Measurements from ENCODE around the gene MECP2.

Gene MECP2

DNA sequence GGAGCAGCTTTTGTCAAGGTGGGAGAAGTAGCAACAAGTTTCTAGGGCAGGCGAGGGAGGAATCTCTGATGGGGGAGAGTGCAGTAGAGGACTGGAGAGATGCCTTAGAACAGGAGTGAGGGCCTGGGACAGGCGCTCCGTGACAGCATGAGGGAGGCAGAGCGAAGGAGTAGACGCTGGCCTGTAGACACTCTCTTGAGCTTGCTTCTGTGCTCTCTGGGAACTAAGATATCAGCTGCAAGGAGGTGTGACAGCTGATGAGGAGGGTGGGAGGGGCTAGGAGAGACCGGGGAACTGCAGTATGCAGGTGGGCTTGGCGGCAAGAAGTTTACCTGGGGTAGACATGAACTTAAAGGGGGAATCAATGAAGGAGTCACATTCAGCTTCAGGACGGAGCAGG is 35.7 kb downstream of the MECP2 start:
- no peak overlapping the region for H3K4me3 ChIP-seq (ENCODE audit: low read length)
- no peak for DNase-seq (ENCODE audit: low read depth)
- TF ChIP-seq, protein P1, sequence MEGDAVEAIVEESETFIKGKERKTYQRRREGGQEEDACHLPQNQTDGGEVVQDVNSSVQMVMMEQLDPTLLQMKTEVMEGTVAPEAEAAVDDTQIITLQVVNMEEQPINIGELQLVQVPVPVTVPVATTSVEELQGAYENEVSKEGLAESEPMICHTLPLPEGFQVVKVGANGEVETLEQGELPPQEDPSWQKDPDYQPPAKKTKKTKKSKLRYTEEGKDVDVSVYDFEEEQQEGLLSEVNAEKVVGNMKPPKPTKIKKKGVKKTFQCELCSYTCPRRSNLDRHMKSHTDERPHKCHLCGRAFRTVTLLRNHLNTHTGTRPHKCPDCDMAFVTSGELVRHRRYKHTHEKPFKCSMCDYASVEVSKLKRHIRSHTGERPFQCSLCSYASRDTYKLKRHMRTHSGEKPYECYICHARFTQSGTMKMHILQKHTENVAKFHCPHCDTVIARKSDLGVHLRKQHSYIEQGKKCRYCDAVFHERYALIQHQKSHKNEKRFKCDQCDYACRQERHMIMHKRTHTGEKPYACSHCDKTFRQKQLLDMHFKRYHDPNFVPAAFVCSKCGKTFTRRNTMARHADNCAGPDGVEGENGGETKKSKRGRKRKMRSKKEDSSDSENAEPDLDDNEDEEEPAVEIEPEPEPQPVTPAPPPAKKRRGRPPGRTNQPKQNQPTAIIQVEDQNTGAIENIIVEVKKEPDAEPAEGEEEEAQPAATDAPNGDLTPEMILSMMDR (conservative IDR thresholded peaks at IDR 0.05; ENCODE audit: low read length): no peak

DNA sequence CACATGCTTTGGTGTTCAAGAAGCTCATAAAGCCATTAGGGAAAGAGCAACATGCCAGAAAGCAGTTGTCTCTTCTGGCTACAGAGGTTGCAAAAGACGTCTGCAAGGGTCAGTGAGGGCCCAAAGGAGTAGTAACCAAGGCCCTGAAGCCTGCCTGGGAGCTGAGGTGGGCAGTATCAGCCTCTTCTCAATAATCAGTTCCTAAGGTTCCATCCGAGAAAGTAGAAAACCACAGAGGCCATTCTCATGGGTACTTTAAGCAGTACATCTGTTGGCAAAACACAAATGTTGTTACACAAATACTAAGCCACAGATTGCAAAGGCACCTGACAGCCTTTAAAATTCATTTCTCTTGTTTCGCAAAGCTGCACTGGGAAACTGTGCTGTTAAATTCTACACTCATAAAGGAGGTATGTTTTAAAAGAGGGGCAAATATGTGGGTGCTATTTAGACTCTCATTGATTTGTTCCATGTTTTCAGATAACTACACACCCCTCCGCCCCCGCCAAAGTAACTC is 37.7 kb downstream of the MECP2 start:
- TF ChIP-seq, protein P1 (conservative IDR thresholded peaks at IDR 0.05; ENCODE audit: low read length): no peak
- DNase-seq (ENCODE audit: low read depth): peak; percentile 59
- no peak overlapping the region for H3K4me3 ChIP-seq (ENCODE audit: low read length)

DNA sequence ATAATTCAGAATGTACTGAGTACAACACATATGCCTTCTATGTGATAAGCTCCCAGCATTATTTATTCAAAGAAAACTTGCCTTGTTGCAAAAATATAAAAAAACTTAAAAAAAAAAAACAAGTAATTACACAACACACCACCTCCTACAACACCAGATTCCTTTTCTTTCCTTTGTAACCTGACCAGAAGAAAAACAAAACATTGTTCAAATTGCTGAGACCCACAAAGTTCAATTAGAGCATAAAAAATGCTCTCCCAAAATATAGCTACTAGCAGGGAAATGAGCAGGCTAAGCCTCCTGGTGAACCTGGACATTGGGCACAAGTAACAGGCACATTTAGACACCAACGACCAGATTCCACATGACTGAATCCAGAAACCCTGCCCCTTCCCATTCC is 38.3 kb downstream of the MECP2 start:
- TF ChIP-seq, protein P1 (conservative IDR thresholded peaks at IDR 0.05; ENCODE audit: low read length): no peak
- peak; percentile 52 for DNase-seq (ENCODE audit: low read depth)

DNA sequence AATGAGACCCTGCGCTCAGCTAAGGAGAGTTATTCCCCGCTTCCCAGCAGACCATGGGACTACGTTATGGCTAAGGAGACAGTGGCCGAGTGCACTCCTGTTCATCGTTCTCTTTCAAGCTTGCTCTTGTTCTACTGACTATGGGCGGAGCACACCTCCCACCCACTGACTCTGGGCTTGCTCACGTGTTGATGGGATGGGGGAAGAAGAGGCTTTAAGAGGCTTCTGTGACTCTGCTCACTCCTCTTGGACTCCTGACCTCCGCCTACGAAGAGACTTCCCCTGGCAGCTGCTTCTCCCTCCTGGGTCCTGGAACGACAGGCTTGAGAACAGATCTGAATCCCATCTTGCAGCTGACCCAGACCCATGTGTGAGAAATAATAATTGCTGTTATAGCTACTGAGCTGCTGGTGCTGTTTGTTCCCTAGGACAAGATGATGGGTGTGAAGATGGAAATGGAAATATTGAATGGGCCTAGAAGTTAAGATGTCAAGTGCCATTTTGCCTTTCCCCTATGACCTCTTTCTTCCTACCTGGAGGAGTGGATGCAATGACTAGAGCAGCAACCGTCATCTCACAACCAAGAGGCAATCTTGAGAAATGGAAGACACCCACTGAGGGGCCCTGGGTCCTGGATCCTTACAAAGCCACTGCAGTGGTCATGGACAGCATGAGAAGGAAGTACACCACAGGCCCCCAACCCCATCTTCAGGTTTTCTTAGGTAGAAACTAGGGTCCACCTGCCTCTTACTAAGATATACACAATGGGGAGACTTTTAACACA is 39.1 kb downstream of the MECP2 start:
- TF ChIP-seq, protein P1 (conservative IDR thresholded peaks at IDR 0.05; ENCODE audit: low read length): no peak
- no peak overlapping the region for H3K4me3 ChIP-seq (ENCODE audit: low read length)
- DNase-seq (ENCODE audit: low read depth): no peak

More for the DNA sequence above, 38.3 kb downstream of the MECP2 start:
- no peak overlapping the region for H3K4me3 ChIP-seq (ENCODE audit: low read length)

DNA sequence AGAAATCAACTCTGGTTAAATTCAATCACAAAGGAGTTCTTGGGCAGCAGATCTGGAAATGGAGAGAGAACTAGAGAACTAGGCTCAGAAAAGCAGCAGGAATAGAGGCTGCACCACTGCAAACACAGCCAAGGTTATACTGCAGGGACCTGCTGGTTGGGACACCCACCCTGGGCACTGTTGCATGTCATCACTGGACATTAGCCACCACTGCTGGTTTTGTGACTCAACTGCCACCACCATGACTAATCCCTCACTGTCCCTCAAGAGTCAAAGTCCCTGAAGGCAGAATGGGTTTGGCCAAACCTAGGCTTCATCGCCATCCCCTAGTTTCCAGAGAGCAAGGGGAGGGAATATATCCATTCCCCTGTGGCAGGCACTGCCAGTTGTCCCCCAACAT is 39.7 kb downstream of the MECP2 start:
- H3K4me3 ChIP-seq (ENCODE audit: low read length): no peak overlapping the region
- TF ChIP-seq, protein P1 (conservative IDR thresholded peaks at IDR 0.05; ENCODE audit: low read length): no peak
- DNase-seq (ENCODE audit: low read depth): no peak

DNA sequence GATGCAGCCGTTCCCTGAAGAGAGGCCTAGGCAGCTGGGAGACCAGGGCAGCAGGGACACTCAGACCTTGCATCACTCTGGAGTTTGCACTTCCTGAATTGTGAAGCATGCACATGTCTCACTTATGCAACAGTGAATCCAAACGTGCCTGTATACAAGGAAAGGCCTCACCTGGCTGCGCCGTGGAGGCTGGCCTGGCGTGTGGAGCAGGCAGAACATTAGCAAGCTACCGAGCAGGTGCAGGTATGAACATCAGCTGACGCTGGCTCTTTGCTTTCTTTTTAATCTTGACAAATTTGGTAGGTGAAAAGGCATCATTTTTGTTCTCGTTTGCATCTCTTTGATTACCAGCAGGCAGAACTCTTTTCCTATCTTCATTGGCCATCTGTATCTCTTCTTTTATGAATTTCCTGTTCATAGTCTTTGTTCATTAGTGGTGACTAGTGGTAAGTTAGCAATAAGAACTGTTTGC is 40.7 kb downstream of the MECP2 start:
- no peak overlapping the region for H3K4me3 ChIP-seq (ENCODE audit: low read length)
- peak; percentile 36 for DNase-seq (ENCODE audit: low read depth)
- TF ChIP-seq, protein P1 (conservative IDR thresholded peaks at IDR 0.05; ENCODE audit: low read length): no peak

Measured in AG10803 (cell line).